Endothelial cell (in vitro differentiated cells): ENCODE data around the gene CYTH3. TPM values are rescaled to one million over a fixed set of nuclear protein-coding genes. Genes with fewer than 3 reads are reported as not detected.

Experiments used
- DNase-seq: peaks from one replicate; pipeline ENCODE4 v3.0.0; 2021; ENCODE audit warnings: low spot score
- H3K27ac Mint-ChIP-seq: one replicate; pipeline ENCODE4 v1.8.0; 2021; ENCODE audit warnings: mixed read lengths, inconsistent platforms; ENCODE audit not compliant: unreplicated experiment
- H3K27me3 Mint-ChIP-seq: one replicate; pipeline ENCODE4 v1.8.0; 2021; ENCODE audit warnings: mild to moderate bottlenecking, moderate library complexity, mixed read lengths, inconsistent platforms; ENCODE audit not compliant: unreplicated experiment
- H3K36me3 Mint-ChIP-seq: one replicate; pipeline ENCODE4 v1.8.0; 2021; ENCODE audit warnings: mild to moderate bottlenecking, low read depth, mixed read lengths, inconsistent platforms; ENCODE audit not compliant: unreplicated experiment
- H3K4me1 Mint-ChIP-seq: one replicate; pipeline ENCODE4 v1.8.0; 2021; ENCODE audit warnings: mild to moderate bottlenecking, mixed read lengths, inconsistent platforms; ENCODE audit not compliant: unreplicated experiment
- H3K4me3 Mint-ChIP-seq: one replicate; pipeline ENCODE4 v1.8.0; 2021; ENCODE audit warnings: mild to moderate bottlenecking, mixed read lengths, inconsistent platforms; ENCODE audit not compliant: unreplicated experiment
- H3K9me3 Mint-ChIP-seq: one replicate; pipeline ENCODE4 v1.8.0; 2021; ENCODE audit warnings: mixed read lengths, inconsistent platforms; ENCODE audit not compliant: unreplicated experiment
- total RNA-seq: library from RNA; stranded (reverse); fragmentation: NEBNext Ultra II Directional; extraction: Animal tissue kit (Norgen Biotek cat#: 25700); gene quantifications from one replicate; pipeline ENCODE4 v1.2.1, GENCODE V29; 2021; ENCODE audit not compliant: unreplicated experiment
- TF ChIP-seq, protein P1 (sequence below): fragments of 200-600 bp; sonication (generic); IDR thresholded peaks from one replicate; pipeline ENCODE4 v1.5.0; 2021; ENCODE audit warnings: antibody characterized with exemption; ENCODE audit not compliant: unreplicated experiment

Gene CYTH3
- total RNA-seq, 1 donor from 2014 or later = 24.3 TPM

GRCh38 chr7:6262221-6262620 lies 10.2 kb downstream of the CYTH3 start:
- Mint-ChIP-seq H3K27ac (no peak overlapping the region), H3K36me3 (no peaks in the 10 kb centered on the region), H3K4me3 (no peak overlapping the region), H3K27me3 (no peaks in the 10 kb centered on the region), H3K4me1 (peaks cover 28% of the 10 kb centered on the region), H3K9me3 (no peaks in the 10 kb centered on the region)
- no peak for DNase-seq
- TF ChIP-seq, protein P1, sequence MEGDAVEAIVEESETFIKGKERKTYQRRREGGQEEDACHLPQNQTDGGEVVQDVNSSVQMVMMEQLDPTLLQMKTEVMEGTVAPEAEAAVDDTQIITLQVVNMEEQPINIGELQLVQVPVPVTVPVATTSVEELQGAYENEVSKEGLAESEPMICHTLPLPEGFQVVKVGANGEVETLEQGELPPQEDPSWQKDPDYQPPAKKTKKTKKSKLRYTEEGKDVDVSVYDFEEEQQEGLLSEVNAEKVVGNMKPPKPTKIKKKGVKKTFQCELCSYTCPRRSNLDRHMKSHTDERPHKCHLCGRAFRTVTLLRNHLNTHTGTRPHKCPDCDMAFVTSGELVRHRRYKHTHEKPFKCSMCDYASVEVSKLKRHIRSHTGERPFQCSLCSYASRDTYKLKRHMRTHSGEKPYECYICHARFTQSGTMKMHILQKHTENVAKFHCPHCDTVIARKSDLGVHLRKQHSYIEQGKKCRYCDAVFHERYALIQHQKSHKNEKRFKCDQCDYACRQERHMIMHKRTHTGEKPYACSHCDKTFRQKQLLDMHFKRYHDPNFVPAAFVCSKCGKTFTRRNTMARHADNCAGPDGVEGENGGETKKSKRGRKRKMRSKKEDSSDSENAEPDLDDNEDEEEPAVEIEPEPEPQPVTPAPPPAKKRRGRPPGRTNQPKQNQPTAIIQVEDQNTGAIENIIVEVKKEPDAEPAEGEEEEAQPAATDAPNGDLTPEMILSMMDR = no peak

DNA sequence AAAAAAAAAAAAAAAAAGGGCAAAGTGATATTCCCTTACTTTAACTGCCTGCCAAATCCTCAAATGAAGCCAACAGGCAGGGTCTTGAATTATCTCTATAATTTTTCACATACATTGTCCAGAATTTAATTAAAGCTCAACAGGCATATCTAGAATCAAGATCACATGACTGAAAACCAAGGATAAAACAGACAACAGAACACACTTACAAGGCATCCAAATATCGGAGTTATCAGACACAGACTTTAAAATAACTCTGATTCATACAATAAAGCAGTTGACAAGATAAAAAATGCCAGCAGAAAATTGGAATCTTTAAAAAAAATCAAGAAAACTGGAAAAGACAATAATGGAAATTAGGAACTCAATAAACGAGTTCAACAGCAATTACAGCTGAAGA lies 10.7 kb downstream of the CYTH3 start:
- no peak overlapping the region for H3K27ac Mint-ChIP-seq
- TF ChIP-seq, protein P1 = no peak
- H3K4me1 Mint-ChIP-seq = peaks cover 33% of the 10 kb centered on the region

DNA sequence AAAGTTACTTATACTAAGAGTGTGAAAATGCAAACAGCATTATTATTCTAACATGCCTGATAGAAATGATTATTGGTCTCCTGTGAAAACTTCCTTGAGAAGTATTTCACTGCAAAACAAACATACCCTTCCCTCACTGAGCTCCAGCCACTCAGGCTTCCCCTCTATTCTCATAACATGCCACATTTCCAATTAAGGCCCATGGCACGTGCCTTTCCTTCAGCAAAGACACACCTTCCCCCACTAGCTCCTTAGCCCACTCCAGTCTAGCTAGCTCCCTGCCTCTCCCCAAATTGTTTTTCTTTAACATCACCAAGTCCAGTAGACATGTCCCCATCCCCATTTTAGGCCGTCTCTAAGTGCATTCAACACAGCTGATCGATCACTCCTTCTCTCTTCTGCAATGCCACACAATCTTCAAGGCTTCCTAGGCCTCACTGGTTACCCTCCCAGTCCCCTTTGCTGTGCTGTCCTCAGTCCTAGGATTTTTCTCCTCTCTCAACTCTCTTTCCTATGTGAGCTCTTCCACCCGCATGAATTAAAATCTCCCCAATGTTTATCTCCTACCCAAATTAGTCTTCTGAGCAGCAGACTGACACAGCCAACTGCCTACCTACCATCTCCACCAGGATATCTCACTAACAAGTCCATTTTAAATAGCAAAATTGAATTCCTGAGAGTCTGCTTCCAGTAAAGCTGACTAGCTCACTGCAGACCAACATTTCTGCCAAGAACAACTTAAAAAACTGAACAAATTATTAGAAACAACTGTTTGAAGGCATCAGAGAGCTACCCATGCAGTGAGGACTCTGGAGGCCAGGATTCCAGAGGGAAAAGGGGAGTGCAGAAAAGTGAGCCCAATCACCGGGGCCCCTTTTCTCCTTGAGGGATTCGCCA lies 11.9 kb downstream of the CYTH3 start:
- no peak overlapping the region for H3K27ac Mint-ChIP-seq
- H3K9me3 Mint-ChIP-seq = no peaks in the 10 kb centered on the region
- H3K4me3 Mint-ChIP-seq = no peak overlapping the region
- no peaks in the 10 kb centered on the region for H3K36me3 Mint-ChIP-seq
- TF ChIP-seq, protein P1 = no peak
- DNase-seq = no peak
- peaks cover 41% of the 10 kb centered on the region for H3K4me1 Mint-ChIP-seq
- peaks cover 2% of the 10 kb centered on the region for H3K27me3 Mint-ChIP-seq

More for the DNA sequence above, 10.7 kb downstream of the CYTH3 start:
- Mint-ChIP-seq H3K27me3 (no peaks in the 10 kb centered on the region), H3K4me3 (no peak overlapping the region), H3K9me3 (no peaks in the 10 kb centered on the region), H3K36me3 (no peaks in the 10 kb centered on the region)
- no peak for DNase-seq

DNA sequence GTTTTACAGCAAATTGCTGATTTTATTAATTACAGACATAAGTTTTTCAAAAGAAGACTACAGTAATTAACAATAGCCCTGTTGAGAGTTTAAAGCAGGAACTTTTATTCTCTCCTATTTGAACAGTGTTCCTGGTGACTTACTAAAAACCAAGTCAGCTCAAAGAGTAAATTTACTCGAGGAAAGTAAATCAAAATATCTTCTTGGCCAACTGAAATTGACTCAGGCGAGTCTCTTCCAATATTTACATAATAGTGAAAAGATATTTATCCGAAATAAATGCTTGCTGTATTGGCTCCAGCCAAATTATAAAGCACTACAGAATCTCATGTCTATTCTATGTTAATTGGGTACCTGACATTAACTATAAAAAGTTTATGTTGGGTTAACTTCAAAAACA lies 13.2 kb downstream of the CYTH3 start:
- no peak overlapping the region for H3K27ac Mint-ChIP-seq
- H3K4me3 Mint-ChIP-seq = no peak overlapping the region

More for the DNA sequence above, 13.2 kb downstream of the CYTH3 start:
- no peaks in the 10 kb centered on the region for H3K36me3 Mint-ChIP-seq
- H3K9me3 Mint-ChIP-seq = no peaks in the 10 kb centered on the region
- H3K27me3 Mint-ChIP-seq = peaks cover 2% of the 10 kb centered on the region
- DNase-seq = no peak
- H3K4me1 Mint-ChIP-seq = peaks cover 41% of the 10 kb centered on the region
- TF ChIP-seq, protein P1 = no peak
